K562 (cell line): ENCODE data around the gene TEP1. TPM values are rescaled to one million over a fixed set of nuclear protein-coding genes. Genes with fewer than 3 reads are reported as not detected.

Experiments
- ATAC-seq: fragments of 200-7000 bp; cut with Tn5 transposase; 3 replicates; pipeline ENCODE4 v1.9.1; 2020; ENCODE audit warnings: moderate library complexity
- BruUV-seq: library from RNA; stranded (reverse); fragments of 400-500 nt; replicated peaks from 2 replicates; lab custom pipeline; 2021; lab: Mats Ljungman, UMichigan
- CTCF ChIA-PET: fragments of 300-600 bp; formaldehyde crosslinking; extraction: SDS; loops from one replicate; lab custom pipeline; 2021; ENCODE audit warnings: low intra/inter-chr PET ratio; lab: Yijun Ruan, JAX
- POLR2A ChIA-PET: fragments of 300-600, 350-650 bp; sonication (Branson Sonifier 250); formaldehyde crosslinking; extraction: SDS; loops from one replicate; lab custom pipeline; 2021; ENCODE audit warnings: antibody characterized with exemption, inconsistent platforms; lab: Yijun Ruan, JAX
- DNase-seq, 4 experiments: peaks; one replicate each; pipeline versions ENCODE4 v3.0.0 to v3.0.0-alpha.2; 2011 to 2018; ENCODE audit warnings: low spot score in 3 of 4, mixed read lengths in 3 of 4; ENCODE audit errors: extremely low read depth in 1 of 4
- FAIRE-seq: peaks from 2 replicates; lab custom pipeline; 2011; peaks lifted over from hg19 to GRCh38; lab: Jason Lieb, UNC
- H2AFZ ChIP-seq: 2 replicates; pipeline ENCODE4 v1.6.0; 2011; ENCODE audit warnings: low read depth, low read length, control low read depth, inconsistent platforms
- H3K27ac ChIP-seq: fragments of 200-600 bp; 3 replicates; pipeline ENCODE4 v1.8.0; 2011; ENCODE audit warnings: low read depth, mild to moderate bottlenecking, control low read depth, inconsistent platforms, low read length, moderate library complexity, mixed read lengths; ENCODE audit errors: extremely low read depth
- H3K27me3 ChIP-seq, 2 experiments: fragments of 300-600 bp in 1 of 2; 2 replicates in 1 of 2; 3 replicates in 1 of 2; pipeline versions ENCODE4 v1.6.0 to v1.8.0; 2011; ENCODE audit warnings: inconsistent platforms in 2 of 2, low read length in 2 of 2, mild to moderate bottlenecking in 1 of 2, mixed read lengths in 1 of 2, moderate library complexity in 1 of 2; ENCODE audit not compliant: control insufficient read depth in 2 of 2, insufficient read depth in 2 of 2
- H3K36me3 ChIP-seq: fragments of 300-600 bp; 3 replicates; pipeline ENCODE4 v1.8.0; 2011; ENCODE audit warnings: mild to moderate bottlenecking, low read length, inconsistent platforms; ENCODE audit not compliant: control insufficient read depth, insufficient read depth
- H3K4me1 ChIP-seq, 2 experiments: fragments of 200-600 bp in 1 of 2; replicated peaks in 1 of 2; 2 replicates in 1 of 2; 3 replicates in 1 of 2; pipeline versions ENCODE4 v1.5.1 to v1.8.0; 2011; ENCODE audit warnings: inconsistent platforms in 2 of 2, low read length in 2 of 2, mild to moderate bottlenecking in 1 of 2, mixed read lengths in 1 of 2, moderate library complexity in 1 of 2; ENCODE audit not compliant: control insufficient read depth in 2 of 2, insufficient read depth in 2 of 2
- H3K4me2 ChIP-seq: 2 replicates; pipeline ENCODE4 v1.6.1; 2011; ENCODE audit warnings: low read length, control low read depth, inconsistent platforms, mixed read lengths; ENCODE audit not compliant: insufficient read depth
- H3K4me3 ChIP-seq: fragments of 200-600 bp; sonication (generic), shearing (Covaris generic); 2 replicates; pipeline ENCODE4 v1.5.1; 2016; ENCODE audit warnings: control low read depth, inconsistent platforms
- H3K79me2 ChIP-seq: fragments of 200-600 bp; 3 replicates; pipeline ENCODE4 v1.8.0; 2011; ENCODE audit warnings: low read length, inconsistent platforms; ENCODE audit not compliant: control insufficient read depth, insufficient read depth
- H3K9ac ChIP-seq, 2 experiments: 2 replicates each; pipeline versions ENCODE4 v1.6.0 to v1.6.1; 2011; ENCODE audit warnings: low read depth in 2 of 2, low read length in 2 of 2, control low read depth in 1 of 2, inconsistent platforms in 1 of 2, mild to moderate bottlenecking in 1 of 2, mixed read lengths in 1 of 2; ENCODE audit not compliant: insufficient read depth in 1 of 2
- H3K9me1 ChIP-seq: one replicate; pipeline ENCODE4 v1.6.0; 2011; ENCODE audit warnings: inconsistent platforms, mild to moderate bottlenecking, low read length, moderate library complexity; ENCODE audit not compliant: control insufficient read depth, insufficient read depth
- H3K9me3 ChIP-seq: replicated peaks from 2 replicates; pipeline ENCODE4 v1.5.1; 2011; ENCODE audit warnings: low read depth, low read length, inconsistent platforms; ENCODE audit not compliant: control insufficient read depth, insufficient read depth
- H4K20me1 ChIP-seq: replicated peaks from 2 replicates; pipeline ENCODE4 v1.6.1; 2011; ENCODE audit warnings: low read length, inconsistent platforms, mixed read lengths; ENCODE audit not compliant: control insufficient read depth, insufficient read depth
- ARID2 ChIP-seq: fragments of 450-650 bp; IDR thresholded peaks from 2 replicates; pipeline ENCODE4 v1.6.1; 2017; ENCODE audit warnings: antibody characterized with exemption, mild to moderate bottlenecking
- CBFA2T2 ChIP-seq: fragments of 450-650 bp; conservative IDR thresholded peaks from 2 replicates; pipeline ENCODE4 v1.6.1; 2017; ENCODE audit warnings: mild to moderate bottlenecking
- CBX2 ChIP-seq: fragments of 200-600 bp; sonication (generic); IDR thresholded peaks from one replicate; pipeline ENCODE4 v1.6.1; 2012; ENCODE audit warnings: mild to moderate bottlenecking, low read length, inconsistent platforms; ENCODE audit not compliant: insufficient read depth, poor library complexity, severe bottlenecking
- CCAR2 ChIP-seq: fragments of 200-400 bp; formaldehyde crosslinking; IDR thresholded peaks from 2 replicates; pipeline ENCODE4 v1.6.1; 2017; ENCODE audit warnings: mild to moderate bottlenecking, low read depth, low read length
- CREB1 ChIP-seq, 2 experiments: sonication (generic) in 1 of 2; formaldehyde crosslinking in 1 of 2; IDR thresholded peaks; 2 replicates each; pipeline versions ENCODE4 v1.6.1 to v1.8.0; 2012 to 2022; ENCODE audit warnings: inconsistent platforms in 1 of 2, mild to moderate bottlenecking in 1 of 2, missing genetic modification reagents in 1 of 2, moderate library complexity in 1 of 2
- EHMT2 ChIP-seq: fragments of 450-650 bp; IDR thresholded peaks from 2 replicates; pipeline ENCODE4 v1.6.1; 2018; ENCODE audit warnings: antibody characterized with exemption
- ELF1 ChIP-seq: fragments of 200-800 bp; sonication (Bioruptor generic); IDR thresholded peaks from 2 replicates; pipeline ENCODE4 v1.6.1; 2016; ENCODE audit warnings: missing genetic modification characterization, missing compliant biosample characterization
- HDGF ChIP-seq: fragments of 450-650 bp; IDR thresholded peaks from 2 replicates; pipeline ENCODE4 v1.6.1; 2016
- HOXB6 ChIP-seq: fragments of 250-450 bp; sonication (Bioruptor Pico); IDR thresholded peaks from 2 replicates; pipeline ENCODE4 v1.5.1; 2022; ENCODE audit warnings: mild to moderate bottlenecking, borderline replicate concordance
- MCM5 ChIP-seq: fragments of 450-650 bp; IDR thresholded peaks from 2 replicates; pipeline ENCODE4 v1.6.1; 2016; ENCODE audit warnings: low read depth
- PTBP1 ChIP-seq: fragments of 200-400 bp; formaldehyde crosslinking; IDR thresholded peaks from 2 replicates; pipeline ENCODE4 v1.6.1; 2017; ENCODE audit warnings: low read depth, low read length
- RNF2 ChIP-seq: sonication (generic); IDR thresholded peaks from 2 replicates; pipeline ENCODE4 v1.6.1; 2016
- SRSF9 ChIP-seq: fragments of 200-400 bp; formaldehyde crosslinking; IDR thresholded peaks from 2 replicates; pipeline ENCODE4 v1.6.1; 2017; ENCODE audit warnings: low read depth, low read length, borderline replicate concordance
- ZC3H4 ChIP-seq: sonication (generic); formaldehyde crosslinking; IDR thresholded peaks from 2 replicates; pipeline ENCODE4 v1.9.0; 2021; ENCODE audit warnings: missing genetic modification reagents, borderline replicate concordance
- ZKSCAN1 ChIP-seq: fragments of 150-350 bp; IDR thresholded peaks from 2 replicates; pipeline ENCODE4 v1.6.1; 2016; ENCODE audit warnings: low read depth, low read length
- ZNF184 ChIP-seq: sonication (generic); formaldehyde crosslinking; IDR thresholded peaks from 2 replicates; pipeline ENCODE4 v1.5.0; 2020; ENCODE audit warnings: missing genetic modification reagents
- ZNF239 ChIP-seq: fragments of 250-450 bp; sonication (Bioruptor Pico); IDR thresholded peaks from 2 replicates; pipeline ENCODE4 v1.4.0; 2020; ENCODE audit warnings: mild to moderate bottlenecking
- ZNF316 ChIP-seq: fragments of 450-650 bp; IDR thresholded peaks from 2 replicates; pipeline ENCODE4 v1.6.1; 2016
- ZNF354B ChIP-seq: fragments of 250-450 bp; sonication (Bioruptor Pico); IDR thresholded peaks from 2 replicates; pipeline ENCODE4 v1.4.0; 2020
- ZNF75A ChIP-seq: fragments of 450-650 bp; formaldehyde crosslinking; IDR thresholded peaks from 2 replicates; pipeline ENCODE4 v1.4.0; 2020; ENCODE audit warnings: mild to moderate bottlenecking
- ZNF764 ChIP-seq: fragments of 250-450 bp; sonication (Bioruptor Pico); IDR thresholded peaks from 2 replicates; pipeline ENCODE4 v1.4.0; 2020; ENCODE audit warnings: low read depth, mild to moderate bottlenecking, moderate library complexity
- WGBS: fragments of 100-300 bp; shearing (Covaris generic); methylation state at CpG from one replicate; pipeline ENCODE4 v1.1.6; 2016; ENCODE audit warnings: low coverage, mixed read lengths; ENCODE audit not compliant: insufficient coverage; ENCODE audit errors: missing lambda C conversion rate; 5-methylcytosine and 5-hydroxymethylcytosine counted together
- in situ Hi-C: fragments of 300-500 bp; cut with MboI; formaldehyde crosslinking; loops from 4 replicates; pipeline ENCODE4 v1.15.0; 2018; ENCODE audit warnings: inconsistent platforms, mixed read lengths
- intact Hi-C: fragments of 100-400 bp; cut with micrococcal nuclease; formaldehyde crosslinking; loops from 2 replicates; pipeline ENCODE4 v1.14.2; 2022
- polyA plus RNA-seq, 8 experiments: library from polyadenylated mRNA; depleted of rRNA in 4 of 8; stranded (reverse) in 5 of 8; unstranded in 3 of 8; fragments of >200 nt; fragmentation: Nextera tagmentation in 2 of 8; fragmentation: Illumina TruSeq in 1 of 8; extraction: Ambion mirVana in 2 of 8; extraction: Trizol in 1 of 8; gene quantifications; 2 replicates each; pipeline versions ENCODE4 v1.2.1 to v1.2.3, GENCODE V29; 2011 to 2014; ENCODE audit warnings: inconsistent platforms in 1 of 8, missing spikeins in 1 of 8
- total RNA-seq, 7 experiments: library from RNA; depleted of rRNA in 6 of 7; stranded (reverse); fragments of >200 nt in 6 of 7; fragmentation: Illumina TruSeq in 2 of 7; extraction: Trizol in 2 of 7; gene quantifications; 2 replicates each; pipeline versions ENCODE4 v1.2.1 to v1.2.3, GENCODE V29; 2011 to 2021; ENCODE audit warnings: low replicate concordance in 1 of 7
- TF ChIP-seq, protein P1 (sequence below): sonication (generic); formaldehyde crosslinking; IDR thresholded peaks from 2 replicates; pipeline ENCODE4 v1.5.0; 2020; ENCODE audit warnings: missing genetic modification reagents
- TF ChIP-seq, protein P2 (sequence below): fragments of 150-350 bp; IDR thresholded peaks from 2 replicates; pipeline ENCODE4 v1.6.1; 2014; ENCODE audit warnings: low read depth, mild to moderate bottlenecking, low read length, borderline replicate concordance

The TEP1 gene
- total and polyA plus RNA-seq, 9 of the 15 experiments (the other 6 are each of a cell fraction or from before 2014, with no cell fraction given): 1.0 to 12.2 (median 7.1) TPM

DNA sequence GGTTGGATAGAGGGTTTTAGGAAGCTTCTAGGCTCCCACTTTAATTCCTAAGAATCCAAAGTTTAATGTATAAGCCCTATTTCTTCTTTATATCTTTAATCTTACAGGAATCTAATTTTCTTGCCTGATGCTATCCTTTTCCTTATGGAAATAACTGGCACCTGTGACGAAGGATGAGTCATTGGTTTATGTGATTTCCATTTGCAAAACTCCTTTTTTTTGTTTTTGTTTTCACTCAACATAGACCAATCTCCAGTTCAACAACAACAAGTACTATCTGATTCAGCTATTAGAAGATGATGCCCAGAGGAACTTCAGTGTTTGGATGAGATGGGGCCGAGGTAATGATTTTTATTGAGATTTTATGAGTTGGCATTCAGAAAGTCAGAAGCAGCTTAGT lies 63.0 kb downstream of the TEP1 start (continued):
- TF ChIP-seq SRSF9: no peak
- TF ChIP-seq CBX2: no peak
- TF ChIP-seq ZKSCAN1: no peak
- no peak for TF ChIP-seq ELF1
- no peak for TF ChIP-seq ZNF184 (CRISPR knock-in tag)
- TF ChIP-seq ZNF316: no peak
- TF ChIP-seq CREB1 (IDR thresholded peaks at IDR 0.05): no peak
- TF ChIP-seq CREB1 (CRISPR knock-in tag; IDR thresholded peaks at IDR 0.05): no peak
- no peak for TF ChIP-seq EHMT2
- no peak for TF ChIP-seq RNF2
- TF ChIP-seq, protein P1, sequence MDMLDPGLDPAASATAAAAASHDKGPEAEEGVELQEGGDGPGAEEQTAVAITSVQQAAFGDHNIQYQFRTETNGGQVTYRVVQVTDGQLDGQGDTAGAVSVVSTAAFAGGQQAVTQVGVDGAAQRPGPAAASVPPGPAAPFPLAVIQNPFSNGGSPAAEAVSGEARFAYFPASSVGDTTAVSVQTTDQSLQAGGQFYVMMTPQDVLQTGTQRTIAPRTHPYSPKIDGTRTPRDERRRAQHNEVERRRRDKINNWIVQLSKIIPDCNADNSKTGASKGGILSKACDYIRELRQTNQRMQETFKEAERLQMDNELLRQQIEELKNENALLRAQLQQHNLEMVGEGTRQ (CRISPR knock-in tag): no peak
- no peak for TF ChIP-seq HDGF

DNA sequence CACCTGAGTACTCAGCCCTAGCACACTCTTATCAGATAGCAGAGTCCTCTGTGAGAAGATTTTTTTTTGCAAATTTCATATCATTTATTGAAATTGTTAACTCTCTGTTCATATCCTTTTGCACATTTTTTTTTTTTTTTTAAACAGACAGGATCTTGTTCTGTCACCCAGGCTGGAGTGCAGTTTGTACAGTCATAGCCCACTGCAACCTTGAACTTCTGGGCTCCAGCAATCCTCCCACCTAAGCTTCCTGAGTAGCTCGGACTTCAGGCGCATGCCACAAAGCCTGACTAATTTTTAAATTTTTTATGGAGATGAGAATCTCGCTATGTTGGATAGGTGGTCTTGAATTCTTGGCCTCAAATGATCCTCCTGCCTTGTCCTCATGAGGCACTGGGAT lies 65.6 kb downstream of the TEP1 start:
- Histone ChIP-seq H3K4me2 (no peak overlapping the region), H3K79me2 (peaks cover 16% of the 10 kb centered on the region), H3K9me3 (no peaks in the 10 kb centered on the region), H3K9me1 (no peaks in the 10 kb centered on the region), H3K9ac (no peak overlapping the region), H3K27ac (no peak overlapping the region), H2AFZ (no peak overlapping the region), H3K36me3 (peaks cover 56% of the 10 kb centered on the region), H3K27me3 (no peaks in the 10 kb centered on the region), H3K4me1 (no peaks in the 10 kb centered on the region; a peak in 1 of 5 replicates), H3K4me3 (no peak overlapping the region), H4K20me1 (no peaks in the 10 kb centered on the region)
- no peak for FAIRE-seq
- no peak for ATAC-seq
- in situ Hi-C loops (no loop called here), intact Hi-C loops (no loop called here)
- CTCF ChIA-PET: no interaction called here
- 100% methylated on average over 3 of the region's 3 CpGs for WGBS
- no peak for DNase-seq
- POLR2A ChIA-PET: no interaction called here
- BruUV-seq: no TSS peak
- TF ChIP-seq HOXB6 (CRISPR knock-in tag): no peak
- TF ChIP-seq ARID2: no peak
- TF ChIP-seq ZC3H4 (CRISPR knock-in tag): no peak
- TF ChIP-seq ZNF75A: no peak
- no peak for TF ChIP-seq ZNF354B
- no peak for TF ChIP-seq CCAR2
- no peak for TF ChIP-seq ZNF239 (CRISPR knock-in tag)
- TF ChIP-seq, protein P2, sequence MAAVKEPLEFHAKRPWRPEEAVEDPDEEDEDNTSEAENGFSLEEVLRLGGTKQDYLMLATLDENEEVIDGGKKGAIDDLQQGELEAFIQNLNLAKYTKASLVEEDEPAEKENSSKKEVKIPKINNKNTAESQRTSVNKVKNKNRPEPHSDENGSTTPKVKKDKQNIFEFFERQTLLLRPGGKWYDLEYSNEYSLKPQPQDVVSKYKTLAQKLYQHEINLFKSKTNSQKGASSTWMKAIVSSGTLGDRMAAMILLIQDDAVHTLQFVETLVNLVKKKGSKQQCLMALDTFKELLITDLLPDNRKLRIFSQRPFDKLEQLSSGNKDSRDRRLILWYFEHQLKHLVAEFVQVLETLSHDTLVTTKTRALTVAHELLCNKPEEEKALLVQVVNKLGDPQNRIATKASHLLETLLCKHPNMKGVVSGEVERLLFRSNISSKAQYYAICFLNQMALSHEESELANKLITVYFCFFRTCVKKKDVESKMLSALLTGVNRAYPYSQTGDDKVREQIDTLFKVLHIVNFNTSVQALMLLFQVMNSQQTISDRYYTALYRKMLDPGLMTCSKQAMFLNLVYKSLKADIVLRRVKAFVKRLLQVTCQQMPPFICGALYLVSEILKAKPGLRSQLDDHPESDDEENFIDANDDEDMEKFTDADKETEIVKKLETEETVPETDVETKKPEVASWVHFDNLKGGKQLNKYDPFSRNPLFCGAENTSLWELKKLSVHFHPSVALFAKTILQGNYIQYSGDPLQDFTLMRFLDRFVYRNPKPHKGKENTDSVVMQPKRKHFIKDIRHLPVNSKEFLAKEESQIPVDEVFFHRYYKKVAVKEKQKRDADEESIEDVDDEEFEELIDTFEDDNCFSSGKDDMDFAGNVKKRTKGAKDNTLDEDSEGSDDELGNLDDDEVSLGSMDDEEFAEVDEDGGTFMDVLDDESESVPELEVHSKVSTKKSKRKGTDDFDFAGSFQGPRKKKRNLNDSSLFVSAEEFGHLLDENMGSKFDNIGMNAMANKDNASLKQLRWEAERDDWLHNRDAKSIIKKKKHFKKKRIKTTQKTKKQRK: no peak
- no peak for TF ChIP-seq ZNF764 (CRISPR knock-in tag)
- no peak for TF ChIP-seq CBFA2T2
- TF ChIP-seq PTBP1: no peak
- no peak for TF ChIP-seq MCM5
